Measurements from ENCODE around the gene HBS1L.

Gene HBS1L

GRCh38 chr6:135054569-135055498 is at the start of gene HBS1L:
Gene HBS1L, minus strand, starts transcription at chr6:135054822. Its CDS starts 131 bp downstream, at chr6:135054691.
- peak; percentile 93 to 94 for DNase-seq

- DNase-seq: no peak
These were observed 49.6 kb upstream of the HBS1L start for GRCh38 chr6:135104199-135104598.

- DNase-seq: no peak
These were observed 47.6 kb upstream of the HBS1L start for GRCh38 chr6:135102191-135102590.

GRCh38 chr6:135097172-135097571 is 42.5 kb upstream of the HBS1L start:
- no peak for DNase-seq

- DNase-seq: no peak
These were observed 41.9 kb upstream of the HBS1L start for GRCh38 chr6:135096403-135097130.

- no peak for DNase-seq
These were observed 41.1 kb upstream of the HBS1L start for GRCh38 chr6:135095716-135096115.

GRCh38 chr6:135094403-135094821 is 39.8 kb upstream of the HBS1L start:
- DNase-seq: no peak

GRCh38 chr6:135093578-135093977 is 39.0 kb upstream of the HBS1L start:
- no peak for DNase-seq

GRCh38 chr6:135092724-135093123 is 38.1 kb upstream of the HBS1L start:
- no peak for DNase-seq

- DNase-seq: no peak
These were observed 36.2 kb upstream of the HBS1L start for GRCh38 chr6:135090819-135091218.

GRCh38 chr6:135089901-135090300 is 35.3 kb upstream of the HBS1L start:
- no peak for DNase-seq

GRCh38 chr6:135088818-135089809 is 34.5 kb upstream of the HBS1L start:
- peak; percentile 52 to 62 for DNase-seq

- no peak for DNase-seq
These were observed 33.7 kb upstream of the HBS1L start for GRCh38 chr6:135088281-135088680.

- DNase-seq: no peak
These were observed 33.2 kb upstream of the HBS1L start for GRCh38 chr6:135087803-135088202.

GRCh38 chr6:135087403-135087802 is 32.8 kb upstream of the HBS1L start:
- DNase-seq: peak; percentile 12 to 27

GRCh38 chr6:135086414-135086764 is 31.8 kb upstream of the HBS1L start:
- no peak for DNase-seq

- no peak for DNase-seq
These were observed 31.2 kb upstream of the HBS1L start for GRCh38 chr6:135085700-135086413.

- no peak for DNase-seq
These were observed 30.3 kb upstream of the HBS1L start for GRCh38 chr6:135084916-135085269.

GRCh38 chr6:135084001-135084915 is 29.6 kb upstream of the HBS1L start:
- no peak for DNase-seq

- DNase-seq: no peak
These were observed 27.3 kb upstream of the HBS1L start for GRCh38 chr6:135081966-135082365.

GRCh38 chr6:135075018-135075417 is 20.4 kb upstream of the HBS1L start:
- no peak for DNase-seq
